ENCODE data around the gene ACRBP.
"Not testable (repeated sequence)": the region's sequence is repeated elsewhere in the genome, so short reads cannot be mapped to it uniquely, and the experiment has no call there.

The ACRBP gene

GRCh38 chr12:6613776-6614512, 33.3 kb downstream of the ACRBP start:
- DNase-seq: no peak

- DNase-seq: no peak
Observed at GRCh38 chr12:6613015-6613775, 34.0 kb downstream of the ACRBP start.

GRCh38 chr12:6612652-6613014, 34.6 kb downstream of the ACRBP start:
- no peak for DNase-seq

GRCh38 chr12:6612247-6612646, 35.0 kb downstream of the ACRBP start:
- DNase-seq: no peak

GRCh38 chr12:6608592-6609281, 38.5 kb downstream of the ACRBP start:
- DNase-seq: peak; percentile 73

- DNase-seq: peak; percentile 93
Observed at GRCh38 chr12:6607751-6608591, 39.3 kb downstream of the ACRBP start.

GRCh38 chr12:6606331-6607131, 40.7 kb downstream of the ACRBP start:
- peak; percentile 65 for DNase-seq

GRCh38 chr12:6605421-6606330, 41.6 kb downstream of the ACRBP start:
- DNase-seq: peak; percentile 90

- DNase-seq: no peak
Observed at GRCh38 chr12:6604259-6605029, 42.8 kb downstream of the ACRBP start.

GRCh38 chr12:6603095-6603567, 44.1 kb downstream of the ACRBP start:
- DNase-seq: peak; percentile 100

GRCh38 chr12:6602526-6602925, 44.7 kb downstream of the ACRBP start:
- DNase-seq: no peak

- DNase-seq: not testable (repeated sequence)
Observed at GRCh38 chr12:6595673-6596072, 51.6 kb downstream of the ACRBP start.

- DNase-seq: peak; percentile 95
Observed at GRCh38 chr12:6592087-6592486, 55.1 kb downstream of the ACRBP start.

Measured in NCI-H2171 treated with DMSO at 0.1 percent for 48 hours (cell line).